ENCODE data around the gene TMBIM4.
"Not testable (repeated sequence)": the region's sequence is repeated elsewhere in the genome, so short reads cannot be mapped to it uniquely, and the experiment has no call there.

TMBIM4 gene

DNA sequence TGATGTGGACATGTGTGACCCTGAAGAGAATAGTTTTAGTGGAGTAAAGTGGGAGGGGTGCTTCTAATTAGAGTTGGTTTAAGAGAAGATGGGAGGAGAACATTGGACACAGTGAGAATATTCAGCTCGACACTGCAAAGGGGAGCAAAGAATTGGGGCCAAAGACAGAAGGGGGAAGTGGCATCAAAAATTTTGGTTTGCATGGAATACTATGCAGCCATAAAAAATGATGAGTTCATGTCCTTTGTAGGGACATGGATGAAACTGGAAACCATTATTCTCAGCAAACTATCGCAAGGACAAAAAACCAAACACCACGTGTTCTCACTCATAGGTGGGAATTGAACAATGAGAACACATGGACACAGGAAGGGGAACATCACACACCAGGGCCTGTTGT lies 15.0 kb upstream of the TMBIM4 start:
- not testable (repeated sequence) for DNase-seq (ENCODE audit: low read depth)

DNA sequence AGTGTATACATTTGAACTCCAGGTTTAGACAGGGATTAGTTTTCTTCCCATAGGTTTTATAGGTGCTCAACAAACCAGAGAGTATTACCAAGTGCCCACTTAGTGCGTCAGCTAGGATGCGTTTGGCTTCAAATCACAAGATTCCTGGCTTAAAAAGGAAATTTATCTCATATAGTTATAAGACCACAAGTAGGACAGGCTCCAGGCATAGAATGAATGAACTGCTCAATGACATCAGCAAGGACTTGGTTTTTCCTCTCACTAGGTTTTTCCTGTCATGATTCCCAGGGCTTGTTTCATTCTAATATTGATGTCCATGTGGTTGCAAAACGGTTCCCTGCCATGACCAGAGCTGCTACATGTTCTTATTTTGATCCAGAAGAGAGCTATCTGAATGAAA lies 13.2 kb upstream of the TMBIM4 start:
- DNase-seq (ENCODE audit: low read depth): no peak

DNA sequence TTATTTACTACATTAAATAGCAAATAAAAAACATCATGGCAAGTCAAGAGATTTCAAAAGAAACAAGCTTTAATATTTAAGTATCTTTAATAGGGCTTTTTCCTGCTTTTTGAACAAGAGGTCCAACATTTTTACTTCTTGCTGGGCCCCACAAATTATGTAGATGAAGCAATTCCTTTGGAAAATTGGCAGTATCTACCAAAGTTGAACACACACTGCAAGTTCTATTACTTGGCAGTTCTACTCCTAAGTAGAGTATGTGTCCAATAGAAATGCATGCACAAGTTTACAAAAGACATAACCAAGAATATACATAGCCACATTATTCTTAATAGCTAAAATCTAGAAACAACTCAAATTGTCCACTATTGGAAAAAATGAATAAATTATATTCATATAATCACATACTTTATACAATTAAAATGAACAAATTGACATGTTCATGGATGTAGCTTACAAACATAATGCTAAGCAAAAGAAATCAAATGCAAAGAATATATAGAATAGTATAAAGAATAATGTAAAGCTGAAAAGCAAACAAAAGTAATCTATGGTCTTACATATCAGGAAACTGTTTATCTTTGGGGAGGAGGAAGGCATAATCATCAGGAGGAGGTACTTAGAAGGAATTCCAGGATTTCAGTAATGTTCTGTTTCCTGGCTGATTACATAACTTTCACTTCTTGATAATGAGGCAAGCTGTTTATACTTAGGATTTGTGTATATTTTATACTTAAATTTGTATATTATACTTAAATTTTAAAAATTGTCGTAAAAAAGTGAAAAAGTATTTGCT lies 6.5 kb upstream of the TMBIM4 start:
- no peak for DNase-seq (ENCODE audit: low read depth)

DNA sequence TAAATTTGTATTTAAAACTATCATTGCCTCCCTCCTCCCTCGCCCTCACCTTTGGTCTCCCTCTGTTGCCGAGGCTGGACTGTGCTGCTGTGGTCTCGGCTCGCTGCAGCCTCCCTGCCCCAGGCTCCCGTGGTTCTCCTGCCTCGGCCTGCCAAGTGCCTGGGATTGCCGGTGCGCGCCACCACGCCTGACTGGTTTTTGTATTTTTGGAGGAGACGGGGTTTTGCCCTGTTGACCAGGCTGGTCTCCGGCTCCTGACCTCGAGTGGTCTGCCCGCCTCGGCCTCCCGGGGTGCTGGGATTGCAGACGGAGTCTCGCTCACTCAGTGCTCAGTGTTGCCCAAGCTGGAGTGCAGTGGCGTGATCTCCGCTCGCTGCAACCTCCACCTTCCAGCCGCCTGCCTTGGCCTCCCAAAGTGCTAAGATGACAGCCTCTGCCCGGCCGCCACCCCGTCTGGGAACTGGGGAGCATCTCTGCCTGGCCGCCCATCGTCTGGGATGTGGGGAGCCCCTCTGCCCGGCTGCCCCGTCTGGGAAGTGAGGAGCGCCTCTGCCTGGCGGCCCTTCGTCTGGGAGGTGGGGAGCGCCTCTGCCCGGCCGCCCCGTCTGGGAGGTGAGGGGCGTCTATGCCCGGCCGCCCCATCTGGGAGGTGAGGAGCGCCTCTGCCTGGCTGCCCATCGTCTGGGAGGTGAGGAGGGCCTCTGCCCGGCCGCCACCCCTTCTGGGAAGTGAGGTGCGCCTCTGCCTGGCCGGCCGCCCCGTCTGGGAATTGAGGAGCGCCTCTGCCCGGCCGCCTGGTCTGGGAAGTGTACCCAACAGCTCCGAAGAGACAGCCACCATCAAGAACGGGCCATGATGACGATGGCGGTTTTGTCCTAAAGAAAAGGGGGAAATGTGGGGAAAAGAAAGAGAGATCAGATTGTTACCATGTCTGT lies 4.9 kb upstream of the TMBIM4 start:
- not testable (repeated sequence) for DNase-seq (ENCODE audit: low read depth)

DNA sequence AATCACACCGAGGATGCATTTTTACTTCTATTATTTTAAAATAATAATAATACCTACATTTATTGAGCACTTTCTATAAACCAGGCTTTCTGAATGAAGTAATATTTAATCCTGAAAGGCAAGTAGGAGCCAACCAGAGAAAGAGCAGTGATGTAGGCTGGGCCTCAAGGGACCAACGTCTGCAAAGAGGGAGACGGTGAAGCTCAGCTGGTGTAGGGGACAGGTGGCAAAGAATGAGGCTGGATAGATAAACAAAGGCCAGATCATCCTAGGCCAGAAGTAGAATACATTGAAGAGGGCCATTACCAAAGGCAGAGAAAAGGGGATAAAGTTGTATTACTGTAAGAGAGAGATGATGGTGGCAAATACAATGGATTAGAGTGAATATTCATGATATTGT lies 810 bp upstream of the TMBIM4 start:
- no peak for DNase-seq (ENCODE audit: low read depth)

DNA sequence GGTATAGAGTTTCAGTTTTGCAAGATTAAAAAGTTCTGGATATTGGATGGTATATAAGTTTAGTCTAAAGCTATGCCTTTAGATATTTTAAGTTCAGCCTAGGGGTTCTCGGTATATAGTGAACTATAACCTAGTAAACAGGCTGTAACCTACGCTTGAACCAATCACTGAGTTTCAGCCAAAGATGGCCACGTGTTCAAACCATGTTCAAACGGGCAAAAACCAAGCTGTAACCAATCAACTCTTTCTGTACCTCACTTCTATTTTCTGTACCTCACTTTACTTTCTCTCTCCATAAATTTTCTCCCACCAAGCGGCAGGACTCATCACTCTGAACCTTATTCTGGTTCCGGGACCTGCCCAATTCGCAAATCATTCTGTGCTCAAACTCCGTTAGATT lies 1.4 kb downstream of the TMBIM4 start:
- no peak for DNase-seq (ENCODE audit: low read depth)

DNA sequence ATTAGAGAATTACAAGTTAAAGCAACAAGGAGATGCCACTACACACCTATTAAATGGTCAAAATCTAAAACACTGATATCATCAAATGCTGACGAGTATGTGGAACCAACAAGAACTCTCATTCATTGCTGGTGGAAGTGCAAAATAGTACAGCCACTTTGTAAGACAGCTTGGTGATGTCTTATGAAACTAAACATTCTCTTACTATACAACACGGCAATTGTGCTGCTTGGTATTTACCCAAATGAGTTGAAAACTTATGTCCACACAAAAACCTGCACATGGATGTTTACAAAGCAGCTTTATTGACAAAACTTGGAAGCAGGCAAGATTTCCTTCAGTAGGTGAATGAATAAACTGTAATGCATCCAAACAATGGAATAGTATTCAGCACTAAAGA lies 3.2 kb downstream of the TMBIM4 start:
- no peak for DNase-seq (ENCODE audit: low read depth)

DNA sequence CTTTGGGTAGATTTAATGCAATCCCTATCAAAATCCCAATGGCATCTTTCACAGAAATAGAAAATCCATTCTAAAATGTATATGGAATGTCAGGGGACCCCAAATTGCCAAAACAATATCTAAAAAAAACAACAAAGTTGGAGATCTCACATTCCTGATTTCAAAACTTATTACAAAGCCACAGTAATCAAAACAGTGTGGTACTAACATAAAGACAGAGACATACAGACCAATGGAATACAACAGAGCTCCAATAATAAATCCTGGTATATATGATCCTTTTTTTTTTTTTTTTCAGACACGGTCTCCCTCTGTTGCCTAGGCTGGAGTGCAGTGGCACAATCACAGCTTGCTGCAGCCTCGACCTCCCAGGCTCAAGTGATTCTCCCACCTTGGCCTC lies 4.7 kb downstream of the TMBIM4 start:
- DNase-seq (ENCODE audit: low read depth): no peak

DNA sequence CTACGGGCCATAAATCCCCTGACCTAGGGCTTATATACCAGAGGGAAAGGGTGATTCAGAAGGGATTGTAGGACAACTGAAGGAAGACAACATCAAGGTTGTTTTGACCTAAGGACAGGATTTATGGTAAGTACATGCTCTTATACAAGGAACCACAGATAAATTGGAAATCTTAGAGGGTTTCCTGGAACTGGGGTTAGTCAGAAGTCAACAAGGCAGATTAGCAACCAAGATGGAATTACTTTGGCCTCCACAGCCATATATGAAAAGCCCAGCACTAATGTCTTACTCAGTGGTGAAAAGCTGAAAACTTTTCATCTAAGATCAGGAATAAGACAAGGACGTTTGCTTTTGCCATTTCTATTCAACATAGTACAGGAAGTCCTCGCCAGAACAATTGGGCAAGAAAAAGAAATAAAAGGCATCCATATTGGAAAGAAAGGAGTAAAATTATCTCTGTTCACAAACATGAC lies 5.4 kb downstream of the TMBIM4 start:
- no peak for DNase-seq (ENCODE audit: low read depth)

DNA sequence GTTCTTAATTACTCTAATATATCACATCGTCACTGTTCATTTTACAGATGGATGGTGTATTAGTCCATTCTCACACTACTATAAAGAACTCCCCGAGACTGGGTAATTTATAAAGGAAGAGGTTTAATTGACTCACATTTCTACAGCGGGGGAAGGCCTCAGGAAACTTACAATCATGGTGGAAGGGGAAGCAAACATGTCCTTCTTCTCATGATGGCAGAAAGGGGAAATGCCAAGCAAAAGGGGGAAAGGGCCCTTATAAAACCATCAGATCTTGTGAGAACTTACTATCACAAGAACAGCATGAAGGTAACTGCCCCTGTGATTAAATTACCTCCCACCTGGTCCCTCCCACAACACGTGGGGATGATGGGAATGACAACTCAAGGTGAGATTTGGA lies 6.5 kb downstream of the TMBIM4 start:
- DNase-seq (ENCODE audit: low read depth): no peak

DNA sequence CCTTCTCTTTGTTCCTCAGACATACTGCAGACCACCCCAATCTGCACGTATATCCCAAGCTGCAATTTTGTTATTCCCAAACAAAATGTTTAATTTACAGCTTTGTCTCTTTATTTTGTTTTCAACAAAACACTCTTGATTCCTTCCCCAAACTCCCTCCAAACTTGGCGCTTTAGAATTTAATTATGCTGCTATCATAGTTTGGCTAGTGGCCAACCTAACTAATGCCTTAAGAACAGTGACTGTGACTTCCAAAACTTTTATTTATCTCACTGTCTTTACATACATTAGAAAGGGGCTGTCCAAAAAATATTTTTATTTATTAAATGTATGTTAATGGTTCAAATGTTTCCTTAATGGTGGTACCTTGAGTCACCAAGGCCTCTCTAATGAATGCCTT lies 7.1 kb downstream of the TMBIM4 start:
- DNase-seq (ENCODE audit: low read depth): no peak

DNA sequence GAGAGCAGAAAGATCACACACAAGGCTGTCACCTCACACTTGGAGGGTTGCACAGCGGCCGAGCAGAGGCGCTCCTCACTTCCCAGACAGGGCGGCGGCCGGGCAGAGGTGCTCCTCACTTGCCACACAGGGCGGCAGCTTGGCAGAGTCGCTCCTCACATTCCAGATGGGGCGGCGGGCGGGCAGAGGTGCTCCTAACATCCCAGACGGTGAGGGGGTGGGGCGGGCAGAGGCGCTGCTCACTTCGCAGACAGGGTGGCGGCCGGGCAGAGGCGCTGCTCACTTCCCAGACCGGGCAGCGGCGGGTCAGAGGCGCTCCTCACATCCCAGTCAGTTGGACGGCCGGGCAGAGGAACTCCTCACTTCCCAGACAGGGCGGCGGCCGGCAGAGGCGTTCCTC lies 9.1 kb downstream of the TMBIM4 start:
- no peak for DNase-seq (ENCODE audit: low read depth)

DNA sequence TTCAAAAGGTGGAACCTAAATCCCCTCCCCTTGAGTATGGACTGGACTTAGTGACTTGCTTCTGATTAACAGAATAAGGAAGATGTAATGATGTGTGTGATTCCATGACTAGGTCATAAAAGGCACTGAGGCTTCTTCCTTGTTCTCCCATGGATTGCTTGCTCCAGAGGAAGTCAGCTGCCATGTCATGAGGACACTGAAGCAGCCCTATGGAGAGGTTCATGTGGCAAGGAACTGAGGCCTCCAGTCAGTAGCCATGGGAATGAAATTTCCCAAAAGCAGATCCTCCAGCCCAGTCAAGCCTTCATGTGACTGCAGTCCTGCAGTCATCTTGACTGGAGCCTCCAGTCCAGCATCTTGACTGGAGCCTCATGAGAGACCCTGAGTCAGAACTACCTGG lies 10.7 kb downstream of the TMBIM4 start:
- no peak for DNase-seq (ENCODE audit: low read depth)

DNA sequence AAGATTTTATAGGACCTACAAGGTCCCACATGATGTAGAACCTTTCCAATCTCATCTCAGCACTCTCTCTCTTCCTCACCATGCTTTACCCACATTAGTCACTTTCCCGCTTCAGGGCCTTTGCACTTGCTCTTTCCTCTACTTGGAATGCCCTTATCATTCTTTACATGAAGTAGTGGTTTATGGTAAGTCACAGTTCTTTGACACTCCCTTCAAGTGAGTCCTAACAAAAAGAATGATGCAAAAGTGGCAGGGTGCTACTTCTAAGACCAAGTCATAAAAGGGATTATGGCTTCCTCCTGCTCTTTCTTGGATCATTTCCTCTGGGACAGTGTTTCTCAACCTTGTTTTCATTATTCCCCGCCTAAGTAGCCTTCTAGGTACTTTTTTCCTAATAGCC lies 13.1 kb downstream of the TMBIM4 start:
- no peak for DNase-seq (ENCODE audit: low read depth)

DNA sequence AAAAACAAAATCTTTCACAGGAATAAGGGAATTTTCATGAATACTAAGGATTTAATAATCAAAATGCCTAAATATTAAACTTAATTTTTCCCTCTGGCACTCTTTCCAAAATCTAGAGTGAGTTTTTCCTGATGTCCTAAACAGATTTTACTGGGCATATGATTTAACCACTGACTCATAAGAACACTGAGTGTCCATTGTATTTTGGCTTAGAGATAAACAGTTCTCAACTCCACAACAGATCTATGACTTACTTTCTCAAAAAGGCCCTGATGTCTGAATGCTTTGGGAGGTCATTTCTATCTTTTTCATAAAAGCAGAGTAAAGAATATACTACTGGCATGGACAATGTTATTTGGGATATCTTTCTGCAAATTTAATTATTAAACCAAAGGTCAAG lies 15.0 kb downstream of the TMBIM4 start:
- no peak for DNase-seq (ENCODE audit: low read depth)

DNA sequence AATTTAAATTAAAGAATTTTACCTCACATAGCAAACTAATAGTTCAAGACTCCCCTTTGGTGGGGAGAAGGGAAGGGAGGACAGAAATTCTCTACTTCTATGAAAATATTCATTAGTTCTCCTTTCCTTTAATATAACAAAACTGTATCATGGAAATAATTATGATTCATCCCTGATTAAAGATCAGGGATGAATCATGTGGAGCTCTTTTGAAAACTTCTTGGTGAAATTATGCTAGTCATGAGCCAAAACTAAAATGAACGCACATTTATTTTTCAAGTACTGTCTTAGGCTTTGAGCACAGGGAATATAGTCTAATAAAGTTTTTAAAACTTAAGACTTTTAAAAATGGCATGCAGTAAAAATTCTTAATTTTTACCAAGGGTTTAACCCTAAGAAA lies 17.1 kb downstream of the TMBIM4 start:
- no peak for DNase-seq (ENCODE audit: low read depth)

DNA sequence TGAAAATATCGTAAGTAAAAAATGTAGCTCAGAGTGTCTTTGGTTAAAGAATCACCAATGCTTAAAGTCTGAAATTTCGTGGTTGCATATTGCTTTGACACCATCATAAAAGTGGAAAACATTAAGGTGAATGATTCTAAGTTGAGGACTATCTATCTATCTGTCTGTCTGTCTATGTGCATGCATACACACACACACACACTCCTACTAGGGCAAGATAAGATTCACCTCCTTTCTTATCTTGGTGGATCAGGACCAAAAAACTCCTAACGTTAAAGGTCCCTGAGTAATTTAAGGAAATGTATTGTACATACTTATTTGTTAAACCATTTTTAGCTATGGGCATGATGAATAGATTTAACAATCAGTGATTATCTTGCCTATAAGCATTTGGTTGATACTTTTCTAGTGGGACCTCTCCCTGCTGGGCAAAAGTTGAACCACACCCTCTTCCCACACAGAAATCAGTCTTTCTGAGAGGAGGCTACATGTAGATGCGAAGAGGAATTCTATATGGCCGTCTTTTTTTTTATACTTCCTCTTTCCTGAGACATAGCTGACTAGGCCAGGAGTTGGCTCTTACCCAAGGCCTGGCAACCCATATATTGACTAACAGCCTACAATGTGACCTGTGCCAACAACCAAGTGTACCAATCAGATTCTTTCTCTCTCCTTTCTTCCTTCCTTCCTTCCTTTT lies 19.9 kb downstream of the TMBIM4 start:
- no peak for DNase-seq (ENCODE audit: low read depth)

DNA sequence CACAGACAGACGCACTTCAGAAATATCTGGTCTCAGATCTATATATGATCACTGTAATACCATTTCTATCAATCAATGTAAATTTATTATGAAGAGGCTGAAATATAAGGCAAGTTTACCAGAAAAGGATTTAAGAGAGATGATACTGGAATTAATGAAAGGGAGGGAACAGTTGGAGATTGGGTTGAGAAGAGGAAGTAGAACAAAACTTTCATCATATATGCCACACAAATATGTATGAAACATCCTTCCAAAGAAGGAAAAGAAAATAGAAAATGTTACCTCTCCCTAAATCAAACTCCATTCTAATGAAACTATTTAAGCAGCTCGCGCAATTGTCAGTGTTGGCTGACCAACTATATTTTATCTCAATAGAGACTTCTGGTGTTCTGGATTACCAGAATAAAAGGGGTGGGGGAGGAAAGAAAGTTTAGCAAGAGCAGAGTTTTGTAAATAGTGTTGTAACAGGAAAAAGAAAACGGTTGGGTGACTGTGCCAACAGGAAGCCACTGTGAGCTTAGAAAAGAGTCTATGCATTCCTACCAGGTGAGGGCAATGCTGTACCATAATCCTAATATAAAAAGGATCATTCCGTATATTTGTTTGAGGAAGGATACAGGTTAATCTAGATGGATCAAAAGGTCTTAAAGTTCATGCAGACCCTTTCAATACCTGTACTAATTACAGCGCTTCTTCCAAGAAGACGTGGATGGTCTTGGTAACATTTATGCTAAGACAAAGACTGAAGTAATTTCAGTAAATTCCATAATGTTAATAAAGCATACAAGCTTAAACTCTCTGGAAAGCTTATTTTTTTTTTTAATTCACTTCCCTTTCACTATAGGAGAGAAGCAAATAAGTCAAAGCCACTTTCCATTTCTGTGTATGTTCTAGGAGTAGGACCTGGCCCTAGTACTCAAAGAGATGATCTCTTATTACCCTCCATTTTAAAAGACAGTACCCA lies 24.7 kb downstream of the TMBIM4 start:
- no peak for DNase-seq (ENCODE audit: low read depth)

DNA sequence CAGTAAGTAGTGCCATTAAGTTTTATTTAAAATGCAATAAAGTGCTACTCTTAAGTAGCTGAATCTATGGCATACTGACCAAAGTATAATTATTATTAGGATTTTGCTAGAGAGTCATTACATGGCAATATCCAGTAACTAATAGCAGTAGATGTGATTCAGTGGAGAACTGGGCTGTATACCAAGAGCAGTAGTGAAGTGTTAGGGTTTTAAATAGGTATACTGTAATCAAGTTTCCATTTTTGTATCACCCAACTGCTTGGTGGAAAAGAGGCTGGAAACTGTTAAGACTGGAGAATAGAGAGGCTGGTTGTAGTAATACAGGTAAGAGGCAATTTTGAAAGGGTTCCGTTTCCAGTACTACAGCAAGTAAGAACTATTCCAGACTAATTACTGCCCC lies 25.9 kb downstream of the TMBIM4 start:
- DNase-seq (ENCODE audit: low read depth): no peak

DNA sequence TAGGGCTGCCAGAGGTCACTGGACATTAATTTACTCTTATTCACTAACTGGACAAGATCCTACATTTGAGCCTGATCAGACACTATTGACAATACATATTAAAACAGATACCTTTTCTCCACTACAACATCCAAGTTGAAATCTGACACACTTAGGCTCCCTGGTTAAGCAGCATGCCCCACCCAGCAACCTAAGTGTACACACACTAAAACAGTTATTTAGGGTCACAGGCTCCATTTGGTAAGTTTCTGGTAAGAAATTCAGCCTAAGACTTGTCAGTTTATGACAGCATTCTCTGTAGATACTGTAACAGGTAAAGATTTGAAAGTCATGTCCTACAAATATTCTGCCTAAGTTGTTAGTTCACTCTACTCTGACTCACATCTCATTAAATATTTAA lies 27.0 kb downstream of the TMBIM4 start:
- no peak for DNase-seq (ENCODE audit: low read depth)

DNA sequence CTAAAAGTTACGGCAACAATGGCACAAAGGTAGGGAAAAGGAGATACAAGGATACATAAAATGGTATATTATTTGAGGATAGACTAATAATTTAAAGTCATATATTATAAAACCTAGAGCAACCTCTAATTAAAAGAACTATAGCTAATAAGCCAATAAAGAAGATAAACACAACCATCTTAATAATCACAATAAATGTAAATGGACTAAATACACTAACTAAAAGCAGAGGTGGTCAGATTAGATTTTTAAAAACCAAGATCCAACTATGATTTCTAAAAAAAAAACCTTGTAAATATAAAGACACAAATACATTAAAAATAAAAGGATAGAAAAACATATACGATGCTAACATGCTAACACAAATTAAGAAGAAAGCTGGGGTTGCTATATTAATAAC lies 28.5 kb downstream of the TMBIM4 start:
- DNase-seq (ENCODE audit: low read depth): no peak
